H9 (cell line): ENCODE measurements around the gene HSD17B2. TPM values are rescaled to one million over a fixed set of nuclear protein-coding genes. Genes with fewer than 3 reads are reported as not detected.

ENCODE experiments used
- DNase-seq: peaks from one replicate; pipeline ENCODE4 v3.0.0-alpha.2; 2017
- H2AFZ ChIP-seq: one replicate; pipeline ENCODE4 v1.6.1; 2013; ENCODE audit warnings: mild to moderate bottlenecking, low read length, control low read depth, moderate library complexity
- H2AK5ac ChIP-seq: 2 replicates; pipeline ENCODE4 v1.6.1; 2013; ENCODE audit warnings: low read length, control low read depth, mixed read lengths; ENCODE audit not compliant: insufficient read length
- H2BK120ac ChIP-seq: one replicate; pipeline ENCODE4 v1.6.1; 2013; ENCODE audit warnings: low read depth, mild to moderate bottlenecking, low read length, control low read depth, inconsistent platforms; ENCODE audit not compliant: poor library complexity, severe bottlenecking
- H2BK12ac ChIP-seq: 2 replicates; pipeline ENCODE4 v1.6.1; 2013; ENCODE audit warnings: low read length, control low read depth, mixed read lengths, low read depth; ENCODE audit not compliant: insufficient read length
- H2BK15ac ChIP-seq: 2 replicates; pipeline ENCODE4 v1.6.1; 2013; ENCODE audit warnings: low read depth, low read length, control low read depth
- H2BK20ac ChIP-seq: one replicate; pipeline ENCODE4 v1.6.1; 2013; ENCODE audit warnings: low read depth, mild to moderate bottlenecking, low read length, control low read depth, inconsistent platforms; ENCODE audit not compliant: poor library complexity, severe bottlenecking
- H2BK5ac ChIP-seq: 2 replicates; pipeline ENCODE4 v1.6.1; 2013; ENCODE audit warnings: low read length, control low read depth, mixed read lengths; ENCODE audit not compliant: insufficient read length
- H3K14ac ChIP-seq: 2 replicates; pipeline ENCODE4 v1.6.1; 2013; ENCODE audit warnings: low read length, control low read depth; ENCODE audit not compliant: insufficient read depth
- H3K18ac ChIP-seq: 2 replicates; pipeline ENCODE4 v1.6.1; 2013; ENCODE audit warnings: low read depth, mild to moderate bottlenecking, mixed read lengths, low read length, control low read depth; ENCODE audit not compliant: insufficient read length
- H3K23ac ChIP-seq: 2 replicates; pipeline ENCODE4 v1.6.1; 2013; ENCODE audit warnings: low read length, control low read depth, mixed read lengths, low read depth; ENCODE audit not compliant: insufficient read length
- H3K23me2 ChIP-seq: 2 replicates; pipeline ENCODE4 v1.6.1; 2013; ENCODE audit warnings: low read depth, mild to moderate bottlenecking, mixed read lengths, low read length, control low read depth; ENCODE audit not compliant: insufficient read length, poor library complexity, severe bottlenecking
- H3K27ac ChIP-seq: 2 replicates; pipeline ENCODE4 v1.5.1; 2013; ENCODE audit warnings: low read length, control low read depth, mixed read lengths, low read depth; ENCODE audit not compliant: insufficient read length
- H3K27me3 ChIP-seq: 2 replicates; pipeline ENCODE4 v1.6.1; 2013; ENCODE audit warnings: low read length, control low read depth, inconsistent platforms; ENCODE audit not compliant: insufficient read depth
- H3K4ac ChIP-seq: 2 replicates; pipeline ENCODE4 v1.6.1; 2013; ENCODE audit warnings: low read depth, mild to moderate bottlenecking, control low read depth, inconsistent platforms, low read length, moderate library complexity
- H3K4me1 ChIP-seq: 2 replicates; pipeline ENCODE4 v1.6.1; 2013; ENCODE audit warnings: low read length, control low read depth, inconsistent platforms; ENCODE audit not compliant: insufficient read depth
- H3K4me2 ChIP-seq: 2 replicates; pipeline ENCODE4 v1.6.1; 2013; ENCODE audit warnings: low read length, control low read depth, mixed read lengths; ENCODE audit not compliant: insufficient read length, insufficient read depth
- H3K56ac ChIP-seq: 2 replicates; pipeline ENCODE4 v1.6.1; 2013; ENCODE audit warnings: low read depth, mild to moderate bottlenecking, mixed read lengths, low read length, control low read depth; ENCODE audit not compliant: insufficient read length
- H3K79me1 ChIP-seq: 2 replicates; pipeline ENCODE4 v1.6.1; 2013; ENCODE audit warnings: low read depth, mild to moderate bottlenecking, moderate library complexity, low read length, control low read depth, inconsistent platforms; ENCODE audit not compliant: insufficient read depth, poor library complexity, severe bottlenecking
- H3K79me2 ChIP-seq: 2 replicates; pipeline ENCODE4 v1.6.1; 2013; ENCODE audit warnings: low read length, control low read depth, inconsistent platforms; ENCODE audit not compliant: insufficient read depth
- H3K9ac ChIP-seq: 2 replicates; pipeline ENCODE4 v1.6.1; 2013; ENCODE audit warnings: low read length, control low read depth, mixed read lengths; ENCODE audit not compliant: insufficient read length; ENCODE audit errors: extremely low read depth
- H3K9me3 ChIP-seq: one replicate; pipeline ENCODE4 v1.6.1; 2013; ENCODE audit warnings: low read depth, low read length, inconsistent platforms; ENCODE audit not compliant: control insufficient read depth
- H3T11ph ChIP-seq: one replicate; pipeline ENCODE4 v1.6.1; 2013; ENCODE audit warnings: mild to moderate bottlenecking, low read length, control low read depth, inconsistent platforms
- H4K20me1 ChIP-seq: one replicate; pipeline ENCODE4 v1.6.1; 2013; ENCODE audit not compliant: control insufficient read depth, insufficient read length, insufficient read depth
- H4K5ac ChIP-seq: 2 replicates; pipeline ENCODE4 v1.6.1; 2013; ENCODE audit warnings: low read depth, mild to moderate bottlenecking, mixed read lengths, low read length, control low read depth; ENCODE audit not compliant: insufficient read length
- H4K8ac ChIP-seq: replicated peaks from 2 replicates; pipeline ENCODE4 v1.6.1; 2013; ENCODE audit warnings: low read length, control low read depth, mixed read lengths, low read depth; ENCODE audit not compliant: insufficient read length
- H4K91ac ChIP-seq: 2 replicates; pipeline ENCODE4 v1.6.1; 2013; ENCODE audit warnings: low read depth, mild to moderate bottlenecking, moderate library complexity, mixed read lengths, low read length, control low read depth; ENCODE audit not compliant: insufficient read length
- H3K27ac Mint-ChIP-seq, 3 experiments: 2 replicates in 2 of 3; 3 replicates in 1 of 3; pipeline ENCODE4 v1.8.0; 2020 to 2021; ENCODE audit warnings: mixed read lengths in 3 of 3, mild to moderate bottlenecking in 1 of 3, moderate library complexity in 1 of 3
- H3K27me3 Mint-ChIP-seq: 2 replicates; pipeline ENCODE4 v1.8.0; 2021; ENCODE audit warnings: low read depth, mild to moderate bottlenecking, moderate library complexity, mixed read lengths
- H3K36me3 Mint-ChIP-seq, 3 experiments: 2 replicates in 2 of 3; 3 replicates in 1 of 3; pipeline ENCODE4 v1.8.0; 2020 to 2021; ENCODE audit warnings: low read depth in 3 of 3, mixed read lengths in 3 of 3; ENCODE audit not compliant: insufficient read depth in 1 of 3
- H3K4me1 Mint-ChIP-seq, 2 experiments: 2 replicates each; pipeline ENCODE4 v1.8.0; 2020; ENCODE audit warnings: mixed read lengths in 2 of 2
- H3K4me3 Mint-ChIP-seq, 2 experiments: 2 replicates in 1 of 2; 3 replicates in 1 of 2; pipeline ENCODE4 v1.8.0; 2020 to 2021; ENCODE audit warnings: mild to moderate bottlenecking in 2 of 2, mixed read lengths in 2 of 2, moderate library complexity in 1 of 2
- H3K9me3 Mint-ChIP-seq, 2 experiments: 2 replicates in 1 of 2; 3 replicates in 1 of 2; pipeline ENCODE4 v1.8.0; 2020; ENCODE audit warnings: mild to moderate bottlenecking in 2 of 2, mixed read lengths in 2 of 2, moderate library complexity in 1 of 2
- WGBS: extraction: QIAGEN DNeasy Blood & Tissue Kit; methylation state at CpG from one replicate; pipeline ENCODE4 v1.1.7; 2013; ENCODE audit warnings: missing lambda C conversion rate, low lambda C conversion rate, mixed read lengths; ENCODE audit not compliant: insufficient read length; ENCODE audit errors: extremely low coverage; 5-methylcytosine and 5-hydroxymethylcytosine counted together
- total RNA-seq: library from RNA; stranded (reverse); gene quantifications from 2 replicates; pipeline ENCODE4 v1.2.1, GENCODE V29; 2021
- TF ChIP-seq, protein P1 (sequence below): fragments of 200-600 bp; sonication (generic); conservative IDR thresholded peaks from 3 replicates; pipeline ENCODE4 v1.8.0; 2021; ENCODE audit warnings: antibody characterized with exemption, mild to moderate bottlenecking

The HSD17B2 gene
- total RNA-seq, 1 experiment from 2014 or later: not detected

DNA sequence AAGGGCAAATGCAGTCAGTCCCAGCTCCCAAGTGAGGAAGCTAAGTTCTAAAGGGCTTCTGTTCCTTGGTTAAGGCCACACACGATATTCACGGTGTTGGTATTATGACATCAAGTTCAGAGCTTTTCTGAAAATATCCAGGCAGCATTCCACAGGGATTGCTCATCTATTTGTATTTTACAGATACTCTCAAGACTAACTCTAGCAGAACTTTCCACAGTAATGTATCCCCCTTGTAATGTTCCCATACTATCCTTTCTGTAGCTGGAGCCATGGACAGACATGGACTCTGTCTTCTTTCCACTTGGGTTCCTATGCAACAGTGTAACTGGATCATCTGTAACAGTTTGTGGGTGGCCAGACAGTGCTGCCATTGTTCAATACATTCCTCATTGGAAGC, 37.3 kb upstream of the HSD17B2 start:
- no peaks in the 10 kb centered on the region for H3K79me2 ChIP-seq
- no peak overlapping the region for H2BK20ac ChIP-seq
- Mint-ChIP-seq H3K4me1 (peaks cover 15 to 17% of the 10 kb centered on the region in 2 experiments), H3K27ac (no peak overlapping the region), H3K4me3 (no peak overlapping the region), H3K9me3 (no peaks in the 10 kb centered on the region), H3K27me3 (peaks cover 4% of the 10 kb centered on the region; the same call in 1 of the 2 replicates), H3K36me3 (no peaks in the 10 kb centered on the region)
- no peaks in the 10 kb centered on the region for H4K20me1 ChIP-seq
- H3K79me1 ChIP-seq: no peaks in the 10 kb centered on the region
- no peak overlapping the region for H3K14ac ChIP-seq
- no peak overlapping the region for H3K56ac ChIP-seq
- H2BK12ac ChIP-seq: no peak overlapping the region
- no peak overlapping the region for H3K27ac ChIP-seq
- H3K4me2 ChIP-seq: no peak overlapping the region
- no peaks in the 10 kb centered on the region for H3K27me3 ChIP-seq
- no peaks in the 10 kb centered on the region for H3K23me2 ChIP-seq
- H3K9ac ChIP-seq: no peak overlapping the region
- H3K9me3 ChIP-seq: no peaks in the 10 kb centered on the region
- TF ChIP-seq, protein P1, sequence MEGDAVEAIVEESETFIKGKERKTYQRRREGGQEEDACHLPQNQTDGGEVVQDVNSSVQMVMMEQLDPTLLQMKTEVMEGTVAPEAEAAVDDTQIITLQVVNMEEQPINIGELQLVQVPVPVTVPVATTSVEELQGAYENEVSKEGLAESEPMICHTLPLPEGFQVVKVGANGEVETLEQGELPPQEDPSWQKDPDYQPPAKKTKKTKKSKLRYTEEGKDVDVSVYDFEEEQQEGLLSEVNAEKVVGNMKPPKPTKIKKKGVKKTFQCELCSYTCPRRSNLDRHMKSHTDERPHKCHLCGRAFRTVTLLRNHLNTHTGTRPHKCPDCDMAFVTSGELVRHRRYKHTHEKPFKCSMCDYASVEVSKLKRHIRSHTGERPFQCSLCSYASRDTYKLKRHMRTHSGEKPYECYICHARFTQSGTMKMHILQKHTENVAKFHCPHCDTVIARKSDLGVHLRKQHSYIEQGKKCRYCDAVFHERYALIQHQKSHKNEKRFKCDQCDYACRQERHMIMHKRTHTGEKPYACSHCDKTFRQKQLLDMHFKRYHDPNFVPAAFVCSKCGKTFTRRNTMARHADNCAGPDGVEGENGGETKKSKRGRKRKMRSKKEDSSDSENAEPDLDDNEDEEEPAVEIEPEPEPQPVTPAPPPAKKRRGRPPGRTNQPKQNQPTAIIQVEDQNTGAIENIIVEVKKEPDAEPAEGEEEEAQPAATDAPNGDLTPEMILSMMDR: no peak
- no peak overlapping the region for H3T11ph ChIP-seq
- no peaks in the 10 kb centered on the region for H3K4me1 ChIP-seq
- H2BK120ac ChIP-seq: no peak overlapping the region
- no peak overlapping the region for H3K18ac ChIP-seq
- no peak overlapping the region for H4K91ac ChIP-seq
- no peak overlapping the region for H3K23ac ChIP-seq
- no peak overlapping the region for H2BK15ac ChIP-seq
- H3K4ac ChIP-seq: no peak overlapping the region
- H4K5ac ChIP-seq: no peak overlapping the region
- no peak overlapping the region for H2BK5ac ChIP-seq
- H2AFZ ChIP-seq: no peak overlapping the region
- H2AK5ac ChIP-seq: no peak overlapping the region
- WGBS: no CpG with 5 or more reads among the region's 2 CpGs
- no peak for DNase-seq
- no peak overlapping the region for H4K8ac ChIP-seq
